ENCODE results near the gene FAM174C.

FAM174C gene

GRCh38 chr19:1281569-1282287, 6.4 kb downstream of the FAM174C start (continued):
- TF ChIP-seq ZBTB10 (tag by site-specific recombination; IDR thresholded peaks at IDR 0.05) (no peak), ZNF223 (tag by site-specific recombination; IDR thresholded peaks at IDR 0.05) (no peak), ZNF580 (tag by site-specific recombination; IDR thresholded peaks at IDR 0.05) (no peak), PRDM1 (tag by site-specific recombination; IDR thresholded peaks at IDR 0.05) (no peak), YY1 (tag by site-specific recombination; IDR thresholded peaks at IDR 0.05) (no peak), ZNF121 (tag by site-specific recombination; IDR thresholded peaks at IDR 0.05) (no peak), ZNF624 (tag by site-specific recombination; IDR thresholded peaks at IDR 0.05) (no peak), ZNF768 (tag by site-specific recombination; IDR thresholded peaks at IDR 0.05) (no peak), ZBTB48 (tag by site-specific recombination; IDR thresholded peaks at IDR 0.05) (no peak), ZSCAN5A (tag by site-specific recombination; IDR thresholded peaks at IDR 0.05) (no peak), ZNF473 (tag by site-specific recombination; IDR thresholded peaks at IDR 0.05) (no peak)
- TF ChIP-seq, protein P1, sequence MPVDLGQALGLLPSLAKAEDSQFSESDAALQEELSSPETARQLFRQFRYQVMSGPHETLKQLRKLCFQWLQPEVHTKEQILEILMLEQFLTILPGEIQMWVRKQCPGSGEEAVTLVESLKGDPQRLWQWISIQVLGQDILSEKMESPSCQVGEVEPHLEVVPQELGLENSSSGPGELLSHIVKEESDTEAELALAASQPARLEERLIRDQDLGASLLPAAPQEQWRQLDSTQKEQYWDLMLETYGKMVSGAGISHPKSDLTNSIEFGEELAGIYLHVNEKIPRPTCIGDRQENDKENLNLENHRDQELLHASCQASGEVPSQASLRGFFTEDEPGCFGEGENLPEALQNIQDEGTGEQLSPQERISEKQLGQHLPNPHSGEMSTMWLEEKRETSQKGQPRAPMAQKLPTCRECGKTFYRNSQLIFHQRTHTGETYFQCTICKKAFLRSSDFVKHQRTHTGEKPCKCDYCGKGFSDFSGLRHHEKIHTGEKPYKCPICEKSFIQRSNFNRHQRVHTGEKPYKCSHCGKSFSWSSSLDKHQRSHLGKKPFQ (tag by site-specific recombination; IDR thresholded peaks at IDR 0.05) = 0 out of 2 replicates have a peak, but pooled peaks have one; percentile 42
- TF ChIP-seq, protein P2, sequence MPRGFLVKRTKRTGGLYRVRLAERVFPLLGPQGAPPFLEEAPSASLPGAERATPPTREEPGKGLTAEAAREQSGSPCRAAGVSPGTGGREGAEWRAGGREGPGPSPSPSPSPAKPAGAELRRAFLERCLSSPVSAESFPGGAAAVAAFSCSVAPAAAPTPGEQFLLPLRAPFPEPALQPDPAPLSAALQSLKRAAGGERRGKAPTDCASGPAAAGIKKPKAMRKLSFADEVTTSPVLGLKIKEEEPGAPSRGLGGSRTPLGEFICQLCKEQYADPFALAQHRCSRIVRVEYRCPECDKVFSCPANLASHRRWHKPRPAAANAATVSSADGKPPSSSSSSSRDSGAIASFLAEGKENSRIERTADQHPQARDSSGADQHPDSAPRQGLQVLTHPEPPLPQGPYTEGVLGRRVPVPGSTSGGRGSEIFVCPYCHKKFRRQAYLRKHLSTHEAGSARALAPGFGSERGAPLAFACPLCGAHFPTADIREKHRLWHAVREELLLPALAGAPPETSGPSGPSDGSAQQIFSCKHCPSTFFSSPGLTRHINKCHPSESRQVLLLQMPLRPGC (tag by site-specific recombination; IDR thresholded peaks at IDR 0.05) = no peak

- Histone ChIP-seq H3K27ac (ENCODE audit: extremely low read depth, low read depth, low read length) (no peak overlapping the region), H3K9me3 (ENCODE audit: control insufficient read depth, insufficient read depth, low read depth, low read length) (no peaks in the 10 kb centered on the region), H3K4me3 (ENCODE audit: low read depth, low read length) (no peak overlapping the region), H3K36me3 (ENCODE audit: control insufficient read depth in 2 of 2, insufficient read depth in 1 of 2, low read length in 2 of 2) (peaks cover 0 to 24% of the 10 kb centered on the region in 2 experiments; a peak in 1 of 3 replicates), H3K4me1 (ENCODE audit: control insufficient read depth, insufficient read depth, low read length) (peaks cover 5% of the 10 kb centered on the region)
- CTCF ChIA-PET = interaction anchor here (1.5 kb wide), 1 partner anchor 38 kb away, joined by 5 read pairs; no protein-coding TSS in a partner anchor
- POLR2A ChIA-PET = interaction anchor here (0.6 to 3.3 kb wide), 4 partner anchors 9 to 166 kb away, joined by 3 to 25 read pairs (median 5); partner anchors contain the start of gene CIRBP
- no peak for TF ChIP-seq KLF16 (tag by site-specific recombination; IDR thresholded peaks at IDR 0.05)
- no peak for TF ChIP-seq ZNF423 (tag by site-specific recombination; IDR thresholded peaks at IDR 0.05)
- TF ChIP-seq, protein P2 (tag by site-specific recombination; IDR thresholded peaks at IDR 0.05) = no peak
- TF ChIP-seq, protein P3, sequence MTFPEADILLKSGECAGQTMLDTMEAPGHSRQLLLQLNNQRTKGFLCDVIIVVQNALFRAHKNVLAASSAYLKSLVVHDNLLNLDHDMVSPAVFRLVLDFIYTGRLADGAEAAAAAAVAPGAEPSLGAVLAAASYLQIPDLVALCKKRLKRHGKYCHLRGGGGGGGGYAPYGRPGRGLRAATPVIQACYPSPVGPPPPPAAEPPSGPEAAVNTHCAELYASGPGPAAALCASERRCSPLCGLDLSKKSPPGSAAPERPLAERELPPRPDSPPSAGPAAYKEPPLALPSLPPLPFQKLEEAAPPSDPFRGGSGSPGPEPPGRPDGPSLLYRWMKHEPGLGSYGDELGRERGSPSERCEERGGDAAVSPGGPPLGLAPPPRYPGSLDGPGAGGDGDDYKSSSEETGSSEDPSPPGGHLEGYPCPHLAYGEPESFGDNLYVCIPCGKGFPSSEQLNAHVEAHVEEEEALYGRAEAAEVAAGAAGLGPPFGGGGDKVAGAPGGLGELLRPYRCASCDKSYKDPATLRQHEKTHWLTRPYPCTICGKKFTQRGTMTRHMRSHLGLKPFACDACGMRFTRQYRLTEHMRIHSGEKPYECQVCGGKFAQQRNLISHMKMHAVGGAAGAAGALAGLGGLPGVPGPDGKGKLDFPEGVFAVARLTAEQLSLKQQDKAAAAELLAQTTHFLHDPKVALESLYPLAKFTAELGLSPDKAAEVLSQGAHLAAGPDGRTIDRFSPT (tag by site-specific recombination; IDR thresholded peaks at IDR 0.05) = 0 out of 2 replicates have a peak, but pooled peaks have one; percentile 6
- no peak for TF ChIP-seq ZFP3 (tag by site-specific recombination; IDR thresholded peaks at IDR 0.05; ENCODE audit: low read depth)
- TF ChIP-seq ZNF416 (tag by site-specific recombination; IDR thresholded peaks at IDR 0.05) = no peak
- TF ChIP-seq ZNF398 (tag by site-specific recombination; IDR thresholded peaks at IDR 0.05) = peak; percentile 28; the same call in 1 of the 2 replicates
- TF ChIP-seq ZNF114 (tag by site-specific recombination; IDR thresholded peaks at IDR 0.05) = no peak
- no peak for TF ChIP-seq ZNF404 (tag by site-specific recombination; IDR thresholded peaks at IDR 0.05)
These were observed 7.4 kb downstream of the FAM174C start for GRCh38 chr19:1282588-1283206.
